AG04450 (cell line): Measurements from ENCODE around the gene FBXL19. TPM values are rescaled to one million over a fixed set of nuclear protein-coding genes. Genes with fewer than 3 reads are reported as not detected.

Source experiments
- CTCF ChIA-PET: fragments of 300-600, 350-600 bp; formaldehyde crosslinking; extraction: SDS; loops from one replicate; lab custom pipeline; 2022; ENCODE audit warnings: antibody characterized with exemption, inconsistent platforms; lab: Charles Lee
- POLR2A ChIA-PET: fragments of 350-600 bp; formaldehyde crosslinking; extraction: SDS; loops from one replicate; lab custom pipeline; 2021; ENCODE audit warnings: antibody characterized with exemption, inconsistent platforms; lab: Yijun Ruan, JAX
- DNase-seq: peaks from one replicate; pipeline ENCODE4 v3.0.0-alpha.2; 2011; ENCODE audit warnings: low read depth, low spot score
- H3K27ac ChIP-seq: one replicate; pipeline ENCODE4 v1.5.1; 2012; ENCODE audit warnings: low read depth, low read length, control low read depth
- H3K27me3 ChIP-seq: one replicate; pipeline ENCODE4 v1.6.0; 2012; ENCODE audit warnings: low read length; ENCODE audit not compliant: control insufficient read depth, insufficient read depth
- H3K4me3 ChIP-seq: 2 replicates; pipeline ENCODE4 v1.5.1; 2011; ENCODE audit warnings: mild to moderate bottlenecking, low read depth, low read length, control low read depth
- H3K9me3 ChIP-seq: 2 replicates; pipeline ENCODE4 v1.5.1; 2012; ENCODE audit warnings: low read length; ENCODE audit not compliant: control insufficient read depth, insufficient read depth
- polyA plus RNA-seq: library from polyadenylated mRNA; depleted of rRNA; stranded (reverse); fragments of >200 nt; gene quantifications from 2 replicates; pipeline ENCODE4 v1.2.3, GENCODE V29; 2011
- TF ChIP-seq, protein P1 (sequence below): IDR thresholded peaks from 2 replicates; pipeline ENCODE4 v1.5.1; 2011; ENCODE audit warnings: low read depth, low read length, control low read depth, inconsistent platforms

The FBXL19 gene
- polyA plus RNA-seq, 1 experiment = 7.1 TPM

GRCh38 chr16:30920891-30921290 is 2.5 kb upstream of the FBXL19 start:
- TF ChIP-seq, protein P1, sequence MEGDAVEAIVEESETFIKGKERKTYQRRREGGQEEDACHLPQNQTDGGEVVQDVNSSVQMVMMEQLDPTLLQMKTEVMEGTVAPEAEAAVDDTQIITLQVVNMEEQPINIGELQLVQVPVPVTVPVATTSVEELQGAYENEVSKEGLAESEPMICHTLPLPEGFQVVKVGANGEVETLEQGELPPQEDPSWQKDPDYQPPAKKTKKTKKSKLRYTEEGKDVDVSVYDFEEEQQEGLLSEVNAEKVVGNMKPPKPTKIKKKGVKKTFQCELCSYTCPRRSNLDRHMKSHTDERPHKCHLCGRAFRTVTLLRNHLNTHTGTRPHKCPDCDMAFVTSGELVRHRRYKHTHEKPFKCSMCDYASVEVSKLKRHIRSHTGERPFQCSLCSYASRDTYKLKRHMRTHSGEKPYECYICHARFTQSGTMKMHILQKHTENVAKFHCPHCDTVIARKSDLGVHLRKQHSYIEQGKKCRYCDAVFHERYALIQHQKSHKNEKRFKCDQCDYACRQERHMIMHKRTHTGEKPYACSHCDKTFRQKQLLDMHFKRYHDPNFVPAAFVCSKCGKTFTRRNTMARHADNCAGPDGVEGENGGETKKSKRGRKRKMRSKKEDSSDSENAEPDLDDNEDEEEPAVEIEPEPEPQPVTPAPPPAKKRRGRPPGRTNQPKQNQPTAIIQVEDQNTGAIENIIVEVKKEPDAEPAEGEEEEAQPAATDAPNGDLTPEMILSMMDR = no peak
- H3K27me3 ChIP-seq = no peaks in the 10 kb centered on the region
- H3K4me3 ChIP-seq = no peak overlapping the region
- H3K27ac ChIP-seq = no peak overlapping the region
- no peaks in the 10 kb centered on the region for H3K9me3 ChIP-seq
- no peak for DNase-seq
- ChIA-PET POLR2A (no interaction called here), CTCF (interaction anchor here (0.7 to 2.3 kb wide), 2 partner anchors 52 to 76 kb away, joined by 3 to 21 read pairs; no protein-coding TSS in a partner anchor)

- POLR2A ChIA-PET = no interaction called here
- peak overlapping the region; percentile 81 for H3K27ac ChIP-seq
- CTCF ChIA-PET = interaction anchor here (0.7 to 2.3 kb wide), 2 partner anchors 53 to 76 kb away, joined by 3 to 21 read pairs; no protein-coding TSS in a partner anchor
Measured at GRCh38 chr16:30921459-30921747, 2.0 kb upstream of the FBXL19 start.

GRCh38 chr16:30921748-30922419 is 1.5 kb upstream of the FBXL19 start:
- Histone ChIP-seq H3K4me3 (peak overlapping the region; percentile 71), H3K27ac (peak overlapping the region; percentile 81), H3K27me3 (no peaks in the 10 kb centered on the region), H3K9me3 (no peaks in the 10 kb centered on the region)
- TF ChIP-seq, protein P1 = peak; percentile 90
- CTCF ChIA-PET = no interaction called here
- peak; percentile 75 for DNase-seq
- POLR2A ChIA-PET = interaction anchor here (0.6 kb wide), 1 partner anchor 77 kb away, joined by 3 read pairs; no protein-coding TSS in a partner anchor

More at GRCh38 chr16:30921459-30921747, 2.0 kb upstream of the FBXL19 start:
- TF ChIP-seq, protein P1 = no peak
- no peak for DNase-seq
- no peaks in the 10 kb centered on the region for H3K9me3 ChIP-seq
- H3K4me3 ChIP-seq = peak overlapping the region; percentile 71
- no peaks in the 10 kb centered on the region for H3K27me3 ChIP-seq

GRCh38 chr16:30922420-30922959 is 882 bp upstream of the FBXL19 start:
- Histone ChIP-seq H3K9me3 (no peaks in the 10 kb centered on the region), H3K27ac (peak overlapping the region; percentile 97), H3K27me3 (no peaks in the 10 kb centered on the region), H3K4me3 (peak overlapping the region; percentile 94)
- TF ChIP-seq, protein P1 = no peak
- DNase-seq = peak; percentile 99
- ChIA-PET POLR2A (interaction anchor here (0.6 kb wide), 1 partner anchor 78 kb away, joined by 3 read pairs; no protein-coding TSS in a partner anchor), CTCF (no interaction called here)
